Neuron (in vitro differentiated cells): Measurements from ENCODE around the gene RNF224.

ENCODE experiments used
- H2AFZ ChIP-seq: one replicate; pipeline ENCODE4 v1.6.1; 2013; ENCODE audit warnings: low read depth, mild to moderate bottlenecking, inconsistent platforms, low read length, moderate library complexity
- H3K27me3 ChIP-seq: one replicate; pipeline ENCODE4 v1.6.1; 2013; ENCODE audit warnings: low read length; ENCODE audit not compliant: insufficient read depth
- H3K36me3 ChIP-seq: one replicate; pipeline ENCODE4 v1.6.1; 2013; ENCODE audit warnings: low read length; ENCODE audit not compliant: insufficient read depth
- H3K4me1 ChIP-seq: one replicate; pipeline ENCODE4 v1.6.1; 2013; ENCODE audit warnings: low read length; ENCODE audit not compliant: insufficient read depth
- H3K4me3 ChIP-seq: 2 replicates; pipeline ENCODE4 v1.5.1; 2013; ENCODE audit warnings: mild to moderate bottlenecking, low read length, moderate library complexity
- H3K9me3 ChIP-seq: one replicate; pipeline ENCODE4 v1.6.1; 2013; ENCODE audit warnings: low read length

RNF224 gene

DNA sequence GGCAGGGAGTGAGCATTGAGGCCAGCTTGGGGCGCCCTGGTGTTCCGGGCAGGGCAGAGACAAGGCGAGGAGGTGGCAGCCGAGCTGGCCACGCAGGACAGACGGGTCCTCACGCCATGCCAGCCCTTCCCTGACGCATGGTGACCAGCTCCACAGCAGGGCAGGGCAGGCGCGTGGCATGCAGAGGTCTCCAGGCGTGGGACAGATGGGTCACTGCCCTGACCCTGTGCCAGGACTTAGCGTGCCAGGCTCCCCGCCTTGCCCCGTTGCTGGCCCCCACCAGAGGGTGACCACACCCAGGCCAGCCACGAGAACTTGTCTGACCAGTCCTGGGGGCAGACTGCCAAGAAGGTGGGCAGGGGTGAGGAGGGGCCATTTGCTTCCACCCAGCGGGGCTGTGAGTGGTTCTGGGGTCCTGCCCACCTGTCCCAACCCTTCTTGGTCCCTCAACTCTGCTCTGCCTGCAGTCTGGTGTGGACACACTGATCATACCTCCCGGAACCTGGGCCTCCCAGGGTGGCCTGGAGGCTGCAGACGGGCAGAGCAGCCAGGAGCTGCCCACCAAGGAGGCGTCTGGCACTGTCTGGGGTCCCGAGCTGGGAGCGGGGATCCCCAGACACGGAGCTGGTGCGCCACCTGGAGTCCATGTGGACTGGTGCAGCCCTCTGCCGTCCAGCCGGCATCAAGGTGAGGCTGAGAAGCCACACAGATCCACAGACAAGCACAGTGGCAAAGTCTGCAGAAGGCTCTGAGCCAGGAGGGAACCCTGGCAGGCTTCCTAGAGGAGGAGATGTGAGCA lies at the start of gene RNF224:
Gene RNF224 (plus strand): TSS at position 449 of the 799 bp plus-strand sequence. CDS start 834 bp downstream, outside the sequence.
- Histone ChIP-seq H3K36me3 (no peaks in the 10 kb centered on the region), H3K4me3 (no peak within 1 kb of the TSS), H3K4me1 (peaks cover 15% of the 10 kb centered on the region), H3K9me3 (no peaks in the 10 kb centered on the region), H2AFZ (no peak within 1 kb of the TSS), H3K27me3 (peaks cover 3% of the 10 kb centered on the region)

DNA sequence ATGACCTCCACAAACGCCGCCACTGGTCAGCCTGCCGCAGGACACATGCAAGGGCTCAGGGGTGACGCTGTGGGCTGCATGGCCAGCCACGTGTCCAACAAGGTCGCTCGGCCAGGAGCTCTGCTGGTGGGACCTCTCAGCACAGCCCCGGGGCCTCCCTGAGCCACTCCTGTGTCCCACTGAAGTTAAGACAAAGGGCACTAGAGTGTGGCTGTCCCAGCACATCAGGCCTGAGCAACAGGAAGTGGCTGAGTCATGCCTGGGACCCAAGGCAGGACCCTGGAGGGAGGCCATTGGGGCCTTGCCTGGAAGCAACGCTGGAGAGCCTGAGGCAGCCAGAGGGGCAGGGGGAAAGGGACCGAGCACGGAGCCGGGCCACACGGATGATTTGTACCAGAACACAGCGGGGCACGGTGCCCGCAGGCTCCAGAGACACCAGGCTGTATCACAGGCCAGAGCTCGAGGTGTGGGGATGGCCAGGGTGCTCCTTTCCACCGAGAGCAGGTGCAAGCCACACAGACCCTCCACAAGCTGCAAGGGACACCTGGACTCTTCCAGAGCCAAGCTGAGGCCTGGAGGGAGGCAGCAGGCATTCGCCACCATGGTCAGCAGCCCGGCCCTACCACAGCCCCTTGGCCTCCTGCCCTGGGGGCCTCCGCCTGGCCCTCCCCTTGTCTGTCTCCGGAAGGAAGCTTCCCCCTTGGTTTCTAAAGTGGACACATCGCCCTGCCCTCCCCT lies 48.9 kb upstream of the RNF224 start:
- no peaks in the 10 kb centered on the region for H3K4me1 ChIP-seq
- no peaks in the 10 kb centered on the region for H3K27me3 ChIP-seq
- H3K36me3 ChIP-seq, result peaks cover 36% of the 10 kb centered on the region
- H3K9me3 ChIP-seq, result no peaks in the 10 kb centered on the region
- no peak overlapping the region for H3K4me3 ChIP-seq
- H2AFZ ChIP-seq, result no peak overlapping the region

DNA sequence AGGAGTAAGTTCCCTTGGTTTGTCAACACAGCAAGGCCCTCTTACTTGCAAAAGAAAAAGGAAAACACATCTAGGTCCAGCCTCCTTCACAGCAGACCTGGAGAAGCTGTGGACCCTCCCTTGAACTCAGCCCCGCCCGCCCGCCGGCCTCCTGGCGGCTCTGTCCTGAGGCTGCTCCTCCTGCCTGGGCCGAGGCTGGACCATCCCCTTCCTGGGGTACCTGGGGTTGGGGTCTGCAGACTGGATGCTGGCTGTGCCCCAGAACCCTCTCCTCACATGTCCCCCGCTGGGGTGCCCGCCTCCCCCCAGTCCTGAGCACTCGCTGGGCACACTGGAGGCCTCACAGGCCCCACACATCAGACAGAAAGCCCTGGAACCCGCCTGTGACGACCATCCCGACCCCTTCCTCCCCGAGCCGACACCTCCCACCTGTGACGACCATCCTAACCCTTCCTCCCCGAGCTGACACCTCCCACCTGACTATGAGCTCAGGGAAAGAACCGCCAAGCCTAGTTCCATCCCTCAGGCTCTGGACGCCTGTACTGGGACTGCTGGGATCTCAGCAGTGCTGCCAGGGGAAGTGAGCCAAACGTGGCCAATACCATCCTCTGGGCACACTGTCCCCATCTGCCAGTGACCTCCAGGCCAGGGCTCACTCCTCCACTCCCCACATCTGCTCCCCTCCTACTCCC lies 48.2 kb upstream of the RNF224 start:
- H3K4me1 ChIP-seq, result no peaks in the 10 kb centered on the region
- peaks cover 43% of the 10 kb centered on the region for H3K36me3 ChIP-seq
- no peak overlapping the region for H2AFZ ChIP-seq
- no peaks in the 10 kb centered on the region for H3K9me3 ChIP-seq
- no peaks in the 10 kb centered on the region for H3K27me3 ChIP-seq
- H3K4me3 ChIP-seq, result no peak overlapping the region

DNA sequence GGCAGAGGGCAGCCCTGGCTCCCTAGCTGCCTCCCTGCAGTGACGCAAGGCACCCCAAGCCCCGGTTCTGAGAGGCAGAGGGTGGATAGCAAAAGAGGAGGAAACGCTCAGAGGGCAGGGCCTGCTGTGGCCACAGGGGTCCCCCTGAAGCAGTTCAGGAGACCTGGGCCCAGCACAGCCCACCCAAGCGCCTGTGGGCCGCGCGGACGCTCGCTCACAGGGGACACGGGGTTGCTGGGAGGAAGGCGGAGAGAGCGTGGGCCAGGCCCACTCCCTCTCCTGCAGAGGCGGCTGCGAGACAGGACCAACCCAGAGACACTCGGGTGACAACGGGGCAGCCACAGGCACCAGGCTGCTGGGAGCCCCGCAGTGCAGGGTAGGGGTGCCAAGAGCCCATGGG lies 47.5 kb upstream of the RNF224 start:
- peaks cover 49% of the 10 kb centered on the region for H3K36me3 ChIP-seq
- no peak overlapping the region for H2AFZ ChIP-seq
- no peaks in the 10 kb centered on the region for H3K9me3 ChIP-seq
- no peaks in the 10 kb centered on the region for H3K4me1 ChIP-seq
- no peaks in the 10 kb centered on the region for H3K27me3 ChIP-seq
- no peak overlapping the region for H3K4me3 ChIP-seq

DNA sequence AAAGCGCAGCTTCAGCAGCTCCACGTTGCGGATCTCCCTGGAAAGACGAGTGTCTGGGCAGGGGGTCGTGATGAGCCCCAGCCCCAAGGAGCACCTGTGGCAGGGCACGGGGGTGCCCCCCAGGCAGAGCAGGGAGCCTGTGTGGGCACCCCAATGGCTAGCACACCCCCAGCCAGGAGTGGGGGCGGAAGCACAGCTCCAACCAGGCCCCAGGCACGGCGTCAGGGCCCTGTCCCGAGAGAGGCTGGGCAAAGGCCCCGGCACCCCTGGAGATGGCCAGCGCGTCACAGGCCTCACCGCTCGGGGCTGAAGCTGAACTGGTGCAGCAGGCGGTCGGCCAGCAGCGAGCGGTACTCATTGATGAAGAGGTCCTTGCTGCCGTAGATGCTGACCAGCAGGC lies 46.8 kb upstream of the RNF224 start:
- no peaks in the 10 kb centered on the region for H3K27me3 ChIP-seq
- H3K36me3 ChIP-seq, result peaks cover 54% of the 10 kb centered on the region
- no peaks in the 10 kb centered on the region for H3K4me1 ChIP-seq
- no peak overlapping the region for H3K4me3 ChIP-seq
- H2AFZ ChIP-seq, result no peak overlapping the region
- no peaks in the 10 kb centered on the region for H3K9me3 ChIP-seq

DNA sequence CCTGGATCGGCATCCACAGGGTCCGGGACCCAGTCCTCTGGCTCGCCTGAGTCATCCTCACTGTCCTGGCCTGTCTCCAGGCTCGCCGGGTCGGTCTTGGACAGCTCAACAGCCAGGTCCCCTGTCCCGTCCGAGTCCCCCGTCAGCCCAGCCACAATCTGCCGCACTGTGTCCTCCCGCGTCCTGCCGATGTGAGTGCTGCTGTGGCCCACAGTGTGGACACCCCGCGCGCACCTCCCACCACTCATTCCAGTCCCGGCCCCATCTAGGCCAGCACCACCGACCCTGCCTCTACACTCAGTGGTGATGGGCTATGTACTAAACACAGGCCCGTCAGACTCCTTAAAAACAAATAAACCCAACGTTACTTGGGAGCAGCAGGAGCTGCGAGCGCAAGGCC lies 45.6 kb upstream of the RNF224 start:
- peaks cover 57% of the 10 kb centered on the region for H3K36me3 ChIP-seq
- no peaks in the 10 kb centered on the region for H3K27me3 ChIP-seq
- H3K4me1 ChIP-seq, result peaks cover 5% of the 10 kb centered on the region
- H2AFZ ChIP-seq, result no peak overlapping the region
- no peak overlapping the region for H3K4me3 ChIP-seq
- no peaks in the 10 kb centered on the region for H3K9me3 ChIP-seq

DNA sequence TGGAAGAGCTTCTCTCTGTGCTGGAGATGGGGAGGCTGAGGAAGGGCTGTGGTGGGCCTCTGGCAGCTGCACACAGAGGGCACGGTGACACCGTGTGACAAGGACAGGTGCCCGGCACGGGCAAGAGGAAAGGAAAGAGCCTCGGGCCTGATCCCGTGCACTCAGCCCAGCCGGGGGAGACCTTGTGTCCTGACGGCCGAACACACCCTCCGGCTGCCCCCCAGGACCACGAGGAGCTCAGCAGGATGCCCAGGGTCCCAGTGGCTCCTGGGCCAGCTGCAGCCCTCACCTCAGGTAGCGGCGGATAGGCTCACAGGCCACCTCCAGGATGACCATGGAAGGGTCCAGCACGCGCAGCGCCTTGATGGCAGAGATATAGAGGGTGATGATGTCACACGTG lies 44.5 kb upstream of the RNF224 start:
- no peaks in the 10 kb centered on the region for H3K27me3 ChIP-seq
- H3K4me3 ChIP-seq, result no peak overlapping the region
- H3K9me3 ChIP-seq, result no peaks in the 10 kb centered on the region
- peaks cover 16% of the 10 kb centered on the region for H3K4me1 ChIP-seq
- H3K36me3 ChIP-seq, result peaks cover 56% of the 10 kb centered on the region
- no peak overlapping the region for H2AFZ ChIP-seq

DNA sequence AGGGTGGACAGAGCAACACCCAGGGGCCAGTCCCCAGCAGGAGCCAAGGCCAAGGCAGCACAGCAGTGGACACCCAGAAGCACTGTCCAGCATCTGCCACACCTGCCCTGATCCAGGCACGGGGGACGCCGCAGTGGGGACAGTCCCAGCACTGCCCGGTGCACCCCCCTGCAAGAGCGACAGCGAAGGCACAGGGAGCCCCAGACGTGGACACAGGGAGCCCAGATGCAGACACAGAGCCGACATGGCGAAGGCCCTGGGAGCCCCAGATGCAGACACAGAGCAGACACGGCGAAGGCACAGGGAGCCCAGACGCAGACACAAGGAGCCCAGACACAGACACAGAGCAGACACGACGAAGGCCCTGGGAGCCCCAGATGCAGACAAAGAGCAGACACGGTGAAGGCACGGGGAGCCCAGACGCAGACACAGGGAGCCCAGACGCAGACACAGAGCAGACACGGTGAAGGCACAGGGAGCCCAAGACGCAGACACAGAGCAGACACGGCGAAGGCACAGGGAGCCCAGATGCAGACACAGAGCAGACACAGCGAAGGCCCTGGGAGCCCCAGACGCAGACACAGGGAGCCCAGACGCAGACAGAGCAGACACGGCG lies 43.2 kb upstream of the RNF224 start:
- Histone ChIP-seq H2AFZ (no peak overlapping the region), H3K27me3 (no peaks in the 10 kb centered on the region), H3K36me3 (peaks cover 49% of the 10 kb centered on the region), H3K4me3 (no peak overlapping the region), H3K4me1 (peaks cover 20% of the 10 kb centered on the region), H3K9me3 (no peaks in the 10 kb centered on the region)

DNA sequence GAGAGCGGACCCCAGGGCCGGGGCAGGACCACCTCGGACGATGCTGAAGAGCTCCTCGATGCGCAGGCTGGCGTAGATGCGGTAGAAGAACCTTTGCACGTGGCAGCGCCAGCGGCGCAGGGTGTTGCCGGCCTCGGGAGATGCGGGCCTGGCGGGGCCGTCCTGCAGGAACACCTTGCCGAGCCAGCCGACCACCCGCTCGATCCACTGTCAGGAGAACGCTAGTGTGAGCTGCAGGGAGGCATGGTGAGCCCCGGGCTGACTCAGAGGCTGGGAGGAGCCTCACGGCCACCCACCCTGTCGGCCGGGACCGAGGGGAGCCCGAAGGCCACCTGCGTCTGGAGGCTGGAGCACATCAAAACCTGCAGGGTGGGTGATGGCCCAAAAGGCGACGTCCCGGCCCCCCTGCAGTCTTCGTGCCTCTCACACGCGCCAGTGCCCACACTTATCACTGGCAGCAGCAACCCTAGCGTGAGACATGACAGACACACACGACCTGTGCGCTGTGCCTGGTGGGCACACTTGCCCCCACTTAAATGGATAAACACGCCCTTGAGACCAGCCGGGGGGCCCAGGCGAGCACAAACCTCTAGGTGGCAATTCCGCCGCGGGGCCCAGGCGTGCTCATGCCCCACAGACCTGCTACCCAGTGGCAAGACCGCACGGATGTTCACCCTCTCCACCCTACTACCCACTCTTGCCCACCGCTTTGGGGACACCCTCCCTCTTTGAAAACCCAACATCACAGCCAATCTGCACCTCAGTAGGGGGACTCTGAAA lies 42.2 kb upstream of the RNF224 start:
- H3K4me1 ChIP-seq, result peaks cover 29% of the 10 kb centered on the region
- no peaks in the 10 kb centered on the region for H3K9me3 ChIP-seq
- no peaks in the 10 kb centered on the region for H3K27me3 ChIP-seq
- no peak overlapping the region for H3K4me3 ChIP-seq
- H3K36me3 ChIP-seq, result peaks cover 44% of the 10 kb centered on the region
- H2AFZ ChIP-seq, result no peak overlapping the region

DNA sequence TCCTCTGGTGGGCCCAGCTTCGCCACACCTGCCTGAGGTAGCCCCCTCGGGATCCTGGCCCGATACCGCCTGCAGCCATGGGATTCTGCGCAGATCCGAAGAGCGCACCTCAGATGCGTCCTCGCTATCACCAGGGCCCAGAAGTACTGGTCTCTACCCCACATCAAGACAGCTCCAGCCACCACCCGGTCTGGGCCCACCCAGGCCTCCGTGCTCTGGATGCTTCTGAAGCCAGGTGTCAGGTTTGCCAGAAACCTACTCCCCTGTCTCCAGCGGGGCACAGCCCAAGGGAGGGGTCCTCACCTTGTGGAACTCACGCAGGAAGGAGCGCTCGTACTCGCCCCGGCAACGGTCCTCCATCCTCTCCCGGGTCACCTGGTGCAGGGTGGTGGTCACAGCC lies 41.4 kb upstream of the RNF224 start:
- Histone ChIP-seq H3K4me1 (peaks cover 31% of the 10 kb centered on the region), H3K4me3 (no peak overlapping the region), H3K9me3 (no peaks in the 10 kb centered on the region), H2AFZ (no peak overlapping the region), H3K36me3 (peaks cover 40% of the 10 kb centered on the region), H3K27me3 (no peaks in the 10 kb centered on the region)

DNA sequence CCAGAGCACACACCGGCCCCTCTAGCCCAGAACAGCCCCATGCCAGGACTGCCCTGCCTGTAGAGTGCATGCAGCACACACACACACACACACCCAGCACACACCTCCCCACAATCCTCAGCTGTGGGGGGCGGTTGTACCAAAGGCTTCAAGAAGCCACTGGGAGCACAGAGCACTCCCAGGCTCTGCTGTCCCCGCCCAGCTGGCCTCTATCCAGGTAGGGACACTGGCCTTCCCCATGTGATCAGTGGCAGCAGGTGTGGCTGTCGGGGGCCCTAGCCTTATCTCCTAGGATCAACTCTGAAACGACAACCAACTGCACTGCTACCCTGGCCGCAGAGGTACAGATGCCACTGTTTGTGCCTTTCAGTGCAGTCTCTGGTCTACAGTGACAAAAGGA lies 40.9 kb upstream of the RNF224 start:
- H3K27me3 ChIP-seq, result no peaks in the 10 kb centered on the region
- H3K4me1 ChIP-seq, result peaks cover 31% of the 10 kb centered on the region
- no peak overlapping the region for H2AFZ ChIP-seq
- no peak overlapping the region for H3K4me3 ChIP-seq
- no peaks in the 10 kb centered on the region for H3K9me3 ChIP-seq
- H3K36me3 ChIP-seq, result peaks cover 40% of the 10 kb centered on the region

DNA sequence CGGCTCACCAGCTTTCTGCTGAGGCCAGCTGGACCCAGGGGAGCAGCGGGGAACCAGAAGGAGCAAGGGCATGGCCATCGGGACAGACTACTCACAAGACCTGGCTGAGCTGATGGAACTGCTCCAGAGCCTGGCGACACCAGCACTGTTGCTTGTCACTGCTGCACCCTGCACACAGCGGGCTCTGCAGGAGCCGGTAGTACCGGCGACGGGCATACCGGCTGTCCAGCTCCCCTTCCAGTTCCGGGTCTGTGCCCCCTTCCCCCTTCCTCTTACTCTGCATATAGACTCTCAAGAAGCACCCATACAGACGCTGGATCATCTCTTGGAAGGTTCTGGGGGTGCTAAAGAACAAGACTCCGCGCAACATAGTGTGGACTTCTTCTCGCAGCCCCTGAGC lies 39.9 kb upstream of the RNF224 start:
- peaks cover 43% of the 10 kb centered on the region for H3K36me3 ChIP-seq
- no peaks in the 10 kb centered on the region for H3K27me3 ChIP-seq
- H3K4me1 ChIP-seq, result peaks cover 31% of the 10 kb centered on the region
- peak overlapping the region; percentile 96 for H3K4me3 ChIP-seq
- no peak overlapping the region for H2AFZ ChIP-seq
- H3K9me3 ChIP-seq, result no peaks in the 10 kb centered on the region
